MM.1S (cell line): ENCODE results near the gene NCDN.

Experiments used
- DNase-seq: peaks from one replicate; pipeline ENCODE4 v3.0.0-alpha.2; 2015
- H2AFZ ChIP-seq: fragments of 300-600 bp; sonication (generic); 2 replicates; pipeline ENCODE4 v1.6.0; 2016; ENCODE audit warnings: antibody characterized with exemption, low read length
- H3F3A ChIP-seq: fragments of 300-600 bp; sonication (generic); 2 replicates; pipeline ENCODE4 v1.6.1; 2016; ENCODE audit warnings: mild to moderate bottlenecking, antibody characterized with exemption, low read length, moderate library complexity, mixed read lengths; ENCODE audit not compliant: insufficient read depth
- H3K27ac ChIP-seq: fragments of 300-600 bp; sonication (generic); 2 replicates; pipeline ENCODE4 v1.5.1; 2016; ENCODE audit warnings: mild to moderate bottlenecking, low read length
- H3K27me3 ChIP-seq: fragments of 300-600 bp; sonication (generic); replicated peaks from 2 replicates; pipeline ENCODE4 v1.6.0; 2016; ENCODE audit warnings: low read length; ENCODE audit not compliant: insufficient read depth
- H3K36me3 ChIP-seq: fragments of 300-600 bp; sonication (generic); replicated peaks from 2 replicates; pipeline ENCODE4 v1.6.1; 2016; ENCODE audit warnings: mild to moderate bottlenecking, low read length, mixed read lengths; ENCODE audit not compliant: insufficient read depth
- H3K4me1 ChIP-seq: fragments of 300-600 bp; sonication (generic); 2 replicates; pipeline ENCODE4 v1.6.1; 2016; ENCODE audit warnings: low read length, mixed read lengths
- H3K4me2 ChIP-seq: fragments of 300-600 bp; sonication (generic); 2 replicates; pipeline ENCODE4 v1.6.0; 2016; ENCODE audit warnings: low read depth, low read length
- H3K4me3 ChIP-seq: fragments of 300-600 bp; sonication (generic); 2 replicates; pipeline ENCODE4 v1.5.1; 2016; ENCODE audit warnings: low read length, mixed read lengths
- H3K79me2 ChIP-seq: fragments of 300-600 bp; sonication (generic); 2 replicates; pipeline ENCODE4 v1.6.1; 2016; ENCODE audit warnings: mixed run types, low read length, mixed read lengths
- H3K9ac ChIP-seq: fragments of 300-600 bp; sonication (generic); 2 replicates; pipeline ENCODE4 v1.6.1; 2016; ENCODE audit warnings: low read length, mixed read lengths
- H3K9me2 ChIP-seq: fragments of 300-600 bp; sonication (generic); replicated peaks from 2 replicates; pipeline ENCODE4 v1.6.1; 2016; ENCODE audit warnings: mild to moderate bottlenecking, low read length, mixed read lengths; ENCODE audit not compliant: insufficient read depth
- H3K9me3 ChIP-seq: fragments of 300-600 bp; sonication (generic); replicated peaks from 2 replicates; pipeline ENCODE4 v1.6.1; 2016; ENCODE audit warnings: mild to moderate bottlenecking, low read length, mixed read lengths; ENCODE audit not compliant: insufficient read depth
- H4K20me1 ChIP-seq: fragments of 300-600 bp; sonication (generic); 2 replicates; pipeline ENCODE4 v1.6.1; 2016; ENCODE audit warnings: mild to moderate bottlenecking, low read length, moderate library complexity, mixed read lengths; ENCODE audit not compliant: insufficient read depth
- CTCF ChIP-seq: fragments of 300-600 bp; sonication (generic); IDR thresholded peaks from 2 replicates; pipeline ENCODE4 v1.5.1; 2016; ENCODE audit warnings: antibody characterized with exemption, low read length, mixed read lengths
- EZH2 ChIP-seq: fragments of 300-600 bp; sonication (generic); optimal IDR thresholded peaks from 2 replicates; pipeline ENCODE3; 2017; ENCODE audit warnings: low read depth, mild to moderate bottlenecking, antibody characterized with exemption, low read length, mixed read lengths
- EZH2phosphoT487 ChIP-seq: fragments of 300-600 bp; sonication (generic); IDR thresholded peaks from 2 replicates; pipeline ENCODE4 v1.6.1; 2018; ENCODE audit warnings: antibody characterized with exemption, low read length

NCDN gene

GRCh38 chr1:35600593-35600992 is 43.0 kb downstream of the NCDN start:
- no peak overlapping the region for H3K4me3 ChIP-seq
- TF ChIP-seq EZH2 = no peak
- TF ChIP-seq CTCF = no peak
- TF ChIP-seq EZH2phosphoT487 = no peak
- H3K4me2 ChIP-seq = no peak overlapping the region
- no peaks in the 10 kb centered on the region; the same call in 1 of the 2 replicates for H3F3A ChIP-seq
- H3K27me3 ChIP-seq = no peaks in the 10 kb centered on the region
- peaks cover 9% of the 10 kb centered on the region; the same call in 1 of the 2 replicates for H3K36me3 ChIP-seq
- no peaks in the 10 kb centered on the region for H4K20me1 ChIP-seq
- no peak overlapping the region for H3K9ac ChIP-seq
- DNase-seq = no peak
- no peaks in the 10 kb centered on the region for H3K9me3 ChIP-seq
- H3K27ac ChIP-seq = no peak overlapping the region
- H3K79me2 ChIP-seq = peaks cover 18% of the 10 kb centered on the region
- H3K4me1 ChIP-seq = no peaks in the 10 kb centered on the region
- H3K9me2 ChIP-seq = no peaks in the 10 kb centered on the region
- H2AFZ ChIP-seq = no peak overlapping the region

- TF ChIP-seq CTCF (no peak), EZH2 (no peak), EZH2phosphoT487 (no peak)
- H3F3A ChIP-seq = no peaks in the 10 kb centered on the region; the same call in 1 of the 2 replicates
- H3K9me2 ChIP-seq = no peaks in the 10 kb centered on the region
- no peaks in the 10 kb centered on the region for H3K9me3 ChIP-seq
- no peaks in the 10 kb centered on the region for H3K4me1 ChIP-seq
- H3K4me3 ChIP-seq = no peak overlapping the region
- peaks cover 46% of the 10 kb centered on the region for H3K79me2 ChIP-seq
- no peak overlapping the region for H2AFZ ChIP-seq
- no peak overlapping the region for H3K4me2 ChIP-seq
- no peaks in the 10 kb centered on the region for H3K27me3 ChIP-seq
- no peak overlapping the region for H3K27ac ChIP-seq
- H3K9ac ChIP-seq = no peak overlapping the region
- DNase-seq = no peak
- peaks cover 7% of the 10 kb centered on the region; the same call in 1 of the 2 replicates for H4K20me1 ChIP-seq
- peaks cover 10% of the 10 kb centered on the region; the same call in 1 of the 2 replicates for H3K36me3 ChIP-seq
Measured at GRCh38 chr1:35603468-35603867, 45.9 kb downstream of the NCDN start.

DNA sequence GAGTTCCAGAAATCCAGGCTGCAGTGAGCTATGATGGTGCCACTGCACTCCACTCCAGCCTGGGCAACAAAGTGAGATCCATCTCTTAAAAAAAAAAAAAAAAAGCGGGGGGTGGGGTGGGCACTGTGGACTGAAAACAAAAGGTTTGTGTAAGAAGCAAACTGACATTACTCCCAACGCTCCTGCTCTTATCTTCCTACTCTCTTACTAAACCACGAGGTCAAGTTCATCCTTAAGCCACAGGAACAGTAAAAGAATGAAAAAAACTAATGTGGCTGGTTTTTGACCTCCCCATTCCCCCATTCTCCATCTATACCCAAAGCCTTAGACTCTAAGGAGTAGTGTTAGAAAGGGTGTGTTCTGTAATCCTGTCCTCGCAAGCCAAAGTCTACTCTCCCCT is 46.3 kb downstream of the NCDN start:
- H4K20me1 ChIP-seq = peaks cover 7% of the 10 kb centered on the region; the same call in 1 of the 2 replicates
- no peak for DNase-seq
- TF ChIP-seq CTCF (no peak), EZH2 (no peak), EZH2phosphoT487 (no peak)

More for the DNA sequence above, 46.3 kb downstream of the NCDN start:
- Histone ChIP-seq H3K4me1 (no peaks in the 10 kb centered on the region), H3K9me2 (no peaks in the 10 kb centered on the region), H3K9me3 (no peaks in the 10 kb centered on the region), H3K9ac (no peak overlapping the region), H3F3A (no peaks in the 10 kb centered on the region; the same call in 1 of the 2 replicates), H3K27ac (no peak overlapping the region), H3K27me3 (no peaks in the 10 kb centered on the region), H3K79me2 (peaks cover 51% of the 10 kb centered on the region), H2AFZ (no peak overlapping the region), H3K4me2 (no peak overlapping the region), H3K4me3 (no peak overlapping the region), H3K36me3 (peaks cover 10% of the 10 kb centered on the region; the same call in 1 of the 2 replicates)
